ENCODE measurements around the gene AP2M1.

DNA sequence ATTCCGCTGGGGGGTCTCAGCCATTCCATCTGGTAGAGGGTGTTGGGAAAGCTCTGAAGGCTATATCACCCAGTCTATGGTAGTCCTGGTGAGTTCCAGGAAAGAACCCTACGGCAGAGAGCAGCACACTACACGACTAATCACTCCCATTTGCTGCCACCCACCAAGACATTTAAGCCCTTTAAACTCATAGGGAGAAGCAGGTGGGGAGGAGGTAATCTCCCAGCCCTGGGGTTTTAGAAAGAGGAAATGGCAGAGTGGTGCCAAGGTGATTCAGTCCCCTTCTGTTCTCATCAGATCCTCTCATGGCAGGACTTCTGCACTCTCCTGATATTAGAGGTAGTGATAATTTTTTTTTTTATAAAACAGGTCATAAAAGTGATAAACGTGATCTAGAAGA, 44.2 kb downstream of the AP2M1 start:
- TF ChIP-seq, protein P1, sequence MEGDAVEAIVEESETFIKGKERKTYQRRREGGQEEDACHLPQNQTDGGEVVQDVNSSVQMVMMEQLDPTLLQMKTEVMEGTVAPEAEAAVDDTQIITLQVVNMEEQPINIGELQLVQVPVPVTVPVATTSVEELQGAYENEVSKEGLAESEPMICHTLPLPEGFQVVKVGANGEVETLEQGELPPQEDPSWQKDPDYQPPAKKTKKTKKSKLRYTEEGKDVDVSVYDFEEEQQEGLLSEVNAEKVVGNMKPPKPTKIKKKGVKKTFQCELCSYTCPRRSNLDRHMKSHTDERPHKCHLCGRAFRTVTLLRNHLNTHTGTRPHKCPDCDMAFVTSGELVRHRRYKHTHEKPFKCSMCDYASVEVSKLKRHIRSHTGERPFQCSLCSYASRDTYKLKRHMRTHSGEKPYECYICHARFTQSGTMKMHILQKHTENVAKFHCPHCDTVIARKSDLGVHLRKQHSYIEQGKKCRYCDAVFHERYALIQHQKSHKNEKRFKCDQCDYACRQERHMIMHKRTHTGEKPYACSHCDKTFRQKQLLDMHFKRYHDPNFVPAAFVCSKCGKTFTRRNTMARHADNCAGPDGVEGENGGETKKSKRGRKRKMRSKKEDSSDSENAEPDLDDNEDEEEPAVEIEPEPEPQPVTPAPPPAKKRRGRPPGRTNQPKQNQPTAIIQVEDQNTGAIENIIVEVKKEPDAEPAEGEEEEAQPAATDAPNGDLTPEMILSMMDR (IDR thresholded peaks at IDR 0.05): no peak
- TF ChIP-seq POLR2A (IDR thresholded peaks at IDR 0.05): no peak

Measured in heart left ventricle (tissue), 13 donors.